ENCODE results near the gene RAMP3. TPM values are rescaled to one million over a fixed set of nuclear protein-coding genes. Genes with fewer than 3 reads are reported as not detected.

The RAMP3 gene
- total RNA-seq, 1 donor from 2014 or later = 586 TPM

GRCh38 chr7:45155357-45155900, 2.2 kb upstream of the RAMP3 start:
- TF ChIP-seq CTCF (IDR thresholded peaks at IDR 0.05) = no peak
- DNase-seq (ENCODE audit: low spot score in 2 of 2) = no peak
- H3K27ac ChIP-seq = no peak overlapping the region
- H3K4me1 ChIP-seq = peaks cover 0 to 5% of the 10 kb centered on the region in 2 donors
- H3K9me3 ChIP-seq = no peaks in the 10 kb centered on the region
- H3K36me3 ChIP-seq = no peaks in the 10 kb centered on the region
- intact Hi-C loops (cut with DNase I) = loop anchor here (2.0 kb wide), 1 partner anchor 105 kb away; no protein-coding TSS in a partner anchor
- no peak overlapping the region for H3K4me3 ChIP-seq
- no peaks in the 10 kb centered on the region for H3K27me3 ChIP-seq

DNA sequence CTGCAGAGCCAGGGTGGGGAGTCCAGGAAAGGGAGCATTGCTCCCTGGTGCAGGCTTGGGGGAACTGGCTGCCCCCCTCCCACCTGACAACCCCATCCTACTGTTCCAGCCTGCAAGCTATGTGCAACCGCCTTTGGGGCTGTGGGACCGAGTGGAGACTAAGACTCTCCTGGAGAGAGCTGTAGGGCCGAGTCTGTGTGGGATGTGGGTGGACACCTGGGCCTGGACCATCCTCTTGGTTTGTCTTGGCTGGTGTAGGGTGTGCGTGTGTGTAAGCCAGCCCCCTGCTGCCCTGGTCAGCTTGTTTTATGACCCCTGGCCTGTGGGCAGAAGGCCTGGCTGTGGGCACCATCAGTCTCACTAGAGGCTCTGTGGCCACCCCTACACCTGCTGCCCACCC, 1.6 kb upstream of the RAMP3 start:
- no peak for DNase-seq (ENCODE audit: low spot score in 2 of 2)
- Histone ChIP-seq H3K27me3 (no peaks in the 10 kb centered on the region), H3K36me3 (no peaks in the 10 kb centered on the region), H3K4me3 (no peak overlapping the region), H3K27ac (no peak overlapping the region), H3K9me3 (no peaks in the 10 kb centered on the region), H3K4me1 (peaks cover 0 to 5% of the 10 kb centered on the region in 2 donors)
- TF ChIP-seq CTCF (IDR thresholded peaks at IDR 0.05) = no peak
- intact Hi-C loops (cut with DNase I) = loop anchor here (2.0 kb wide), 1 partner anchor 105 kb away; no protein-coding TSS in a partner anchor

DNA sequence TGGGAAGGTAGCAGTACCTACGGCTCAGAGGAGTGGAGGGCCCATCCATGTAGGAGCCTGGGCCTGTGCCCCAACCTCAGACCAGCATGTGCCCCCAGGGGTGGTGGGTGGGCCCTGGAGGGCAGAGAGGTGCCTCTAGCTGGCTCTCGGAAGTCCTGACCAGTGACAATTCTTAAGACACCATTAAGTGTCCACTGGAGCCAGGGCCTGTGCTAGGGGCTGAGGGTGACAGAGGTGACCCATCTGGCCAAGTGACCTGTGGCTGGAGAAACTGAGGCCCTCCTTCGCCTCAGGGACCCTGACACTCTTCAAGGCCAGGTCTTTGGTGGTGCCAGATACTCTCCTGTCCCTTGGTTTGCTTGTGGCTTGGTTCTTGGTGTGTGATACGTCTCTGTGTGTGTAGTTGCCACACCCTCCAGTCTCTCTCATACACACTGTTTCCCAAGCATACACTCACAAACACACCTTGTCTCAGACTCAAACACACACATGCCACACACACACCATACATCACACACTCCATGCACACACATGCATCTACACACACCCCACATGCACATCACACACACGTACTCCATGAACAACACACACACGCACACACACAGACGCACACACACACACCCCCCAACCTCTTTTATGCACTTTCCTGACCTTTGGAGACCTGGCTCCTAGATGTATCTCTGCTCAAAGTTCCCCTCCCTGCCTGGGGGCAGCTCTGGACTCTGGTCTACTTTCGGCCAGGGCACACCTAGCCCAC, 897 bp upstream of the RAMP3 start:
- no peak for DNase-seq (ENCODE audit: low spot score in 2 of 2)

DNA sequence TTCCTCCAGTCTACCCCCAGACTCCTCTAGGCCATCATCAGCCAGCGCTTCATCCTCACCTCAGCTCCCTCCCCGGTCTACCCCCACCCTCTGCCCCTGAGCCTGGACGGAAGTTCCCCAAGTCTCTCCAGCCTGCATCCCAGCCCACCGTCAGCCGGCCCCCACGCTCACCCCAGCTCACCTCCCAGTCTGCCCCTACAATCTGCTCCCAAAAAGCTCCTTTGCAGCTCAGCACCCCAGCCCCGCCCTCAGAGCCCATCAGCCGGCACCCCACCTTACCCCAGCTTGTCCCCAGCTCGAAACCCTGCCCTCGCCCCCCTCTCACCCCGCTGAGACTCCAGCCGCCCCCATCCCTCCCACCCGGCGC, 322 bp upstream of the RAMP3 start:
- intact Hi-C loops (cut with DNase I) = no loop called here
- H3K4me3 ChIP-seq = peak overlapping the region; percentile 23 to 33
- H3K9me3 ChIP-seq = no peaks in the 10 kb centered on the region
- H3K27ac ChIP-seq = no peak overlapping the region
- DNase-seq (ENCODE audit: low spot score in 2 of 2) = no peak
- no peak for TF ChIP-seq CTCF (IDR thresholded peaks at IDR 0.05)
- no peaks in the 10 kb centered on the region for H3K36me3 ChIP-seq
- peaks cover 0 to 5% of the 10 kb centered on the region in 2 donors for H3K4me1 ChIP-seq
- no peaks in the 10 kb centered on the region for H3K27me3 ChIP-seq

More for the DNA sequence above, 897 bp upstream of the RAMP3 start:
- intact Hi-C loops (cut with DNase I) = no loop called here
- H3K27me3 ChIP-seq = no peaks in the 10 kb centered on the region
- TF ChIP-seq CTCF (IDR thresholded peaks at IDR 0.05) = no peak
- peaks cover 0 to 5% of the 10 kb centered on the region in 2 donors for H3K4me1 ChIP-seq
- no peaks in the 10 kb centered on the region for H3K9me3 ChIP-seq
- H3K4me3 ChIP-seq = no peak overlapping the region
- H3K27ac ChIP-seq = no peak overlapping the region
- H3K36me3 ChIP-seq = no peaks in the 10 kb centered on the region

DNA sequence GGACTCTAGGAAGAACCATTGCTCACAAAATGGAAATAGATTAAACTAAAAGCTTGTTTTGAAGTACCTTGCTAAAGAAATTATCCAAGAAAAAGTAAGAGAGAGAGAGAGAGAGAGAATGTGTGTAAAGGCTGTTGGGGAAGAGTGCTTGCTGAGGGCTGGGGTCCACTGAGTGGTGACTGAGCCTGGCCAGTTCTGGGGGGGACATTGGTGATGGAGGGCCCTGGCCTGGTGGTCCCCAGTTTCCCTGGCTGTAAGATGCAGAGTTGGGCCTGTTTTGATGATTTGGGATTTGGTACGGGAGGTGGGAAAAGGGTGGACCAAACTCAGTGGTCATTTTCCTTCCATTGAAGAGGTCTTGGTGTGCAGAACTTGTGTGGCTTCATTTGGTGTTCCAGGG, 880 bp downstream of the RAMP3 start:
- H3K27me3 ChIP-seq = no peaks in the 10 kb centered on the region
- H3K36me3 ChIP-seq = no peaks in the 10 kb centered on the region
- no peak for DNase-seq (ENCODE audit: low spot score in 2 of 2)
- intact Hi-C loops (cut with DNase I) = no loop called here
- H3K4me1 ChIP-seq = peaks cover 0 to 5% of the 10 kb centered on the region in 2 donors
- no peak for TF ChIP-seq CTCF (IDR thresholded peaks at IDR 0.05)
- H3K9me3 ChIP-seq = no peaks in the 10 kb centered on the region
- peak overlapping the region; percentile 23 to 33 for H3K4me3 ChIP-seq
- peak overlapping the region in 1 of 2 donors; percentile 40 for H3K27ac ChIP-seq

Data from ascending aorta (tissue), 2 donors.